GM20000 (cell line): ENCODE data around the gene HRAS.

Experiments
- DNase-seq: peaks from one replicate; pipeline ENCODE4 v3.0.0; 2012; ENCODE audit warnings: low spot score
- TF ChIP-seq, protein P1 (sequence below): IDR thresholded peaks from 2 replicates; pipeline ENCODE4 v1.5.1; 2012; ENCODE audit warnings: mild to moderate bottlenecking, control low read depth; ENCODE audit errors: extremely low read depth, missing control alignments

Gene HRAS

DNA sequence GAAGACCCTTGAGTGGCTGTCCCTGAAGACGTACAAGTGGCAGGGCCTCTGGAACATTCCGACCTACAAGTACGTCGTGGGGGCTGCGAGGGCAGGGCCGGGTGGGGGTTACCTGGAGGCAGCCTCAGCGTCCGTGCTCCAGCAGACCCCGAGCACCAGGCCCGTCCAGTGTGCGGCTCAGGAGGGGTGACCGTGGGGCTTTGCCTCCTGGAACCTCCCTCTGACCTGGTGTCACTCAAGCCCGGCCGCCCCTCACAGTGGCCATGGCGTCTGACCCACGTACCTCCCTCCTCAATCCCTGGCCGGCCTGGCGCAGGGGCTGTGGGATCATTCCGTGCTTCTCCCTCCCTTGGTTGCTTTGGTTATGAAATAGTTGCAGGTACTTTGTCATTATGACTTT is 46.8 kb downstream of the HRAS start:
- TF ChIP-seq, protein P1, sequence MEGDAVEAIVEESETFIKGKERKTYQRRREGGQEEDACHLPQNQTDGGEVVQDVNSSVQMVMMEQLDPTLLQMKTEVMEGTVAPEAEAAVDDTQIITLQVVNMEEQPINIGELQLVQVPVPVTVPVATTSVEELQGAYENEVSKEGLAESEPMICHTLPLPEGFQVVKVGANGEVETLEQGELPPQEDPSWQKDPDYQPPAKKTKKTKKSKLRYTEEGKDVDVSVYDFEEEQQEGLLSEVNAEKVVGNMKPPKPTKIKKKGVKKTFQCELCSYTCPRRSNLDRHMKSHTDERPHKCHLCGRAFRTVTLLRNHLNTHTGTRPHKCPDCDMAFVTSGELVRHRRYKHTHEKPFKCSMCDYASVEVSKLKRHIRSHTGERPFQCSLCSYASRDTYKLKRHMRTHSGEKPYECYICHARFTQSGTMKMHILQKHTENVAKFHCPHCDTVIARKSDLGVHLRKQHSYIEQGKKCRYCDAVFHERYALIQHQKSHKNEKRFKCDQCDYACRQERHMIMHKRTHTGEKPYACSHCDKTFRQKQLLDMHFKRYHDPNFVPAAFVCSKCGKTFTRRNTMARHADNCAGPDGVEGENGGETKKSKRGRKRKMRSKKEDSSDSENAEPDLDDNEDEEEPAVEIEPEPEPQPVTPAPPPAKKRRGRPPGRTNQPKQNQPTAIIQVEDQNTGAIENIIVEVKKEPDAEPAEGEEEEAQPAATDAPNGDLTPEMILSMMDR: no peak
- DNase-seq: no peak

DNA sequence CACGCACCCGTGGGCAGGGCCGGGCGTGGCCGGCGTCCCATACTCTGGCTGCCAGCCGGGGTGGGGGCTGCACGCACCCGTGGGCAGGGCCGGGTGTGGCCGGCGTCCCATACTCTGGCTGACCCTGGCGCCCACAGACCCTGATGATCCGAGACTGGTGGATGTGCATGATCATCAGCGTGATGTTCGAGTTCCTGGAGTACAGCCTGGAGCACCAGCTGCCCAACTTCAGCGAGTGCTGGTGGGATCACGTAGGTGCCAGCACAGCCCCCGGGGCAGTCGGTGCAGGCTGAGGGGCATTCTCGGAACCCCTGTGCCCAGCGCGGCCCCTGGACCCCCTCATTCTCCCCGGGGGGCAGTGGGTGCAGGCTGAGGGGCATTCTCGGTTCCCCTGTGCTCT is 47.3 kb downstream of the HRAS start:
- TF ChIP-seq, protein P1: no peak
- DNase-seq: no peak

DNA sequence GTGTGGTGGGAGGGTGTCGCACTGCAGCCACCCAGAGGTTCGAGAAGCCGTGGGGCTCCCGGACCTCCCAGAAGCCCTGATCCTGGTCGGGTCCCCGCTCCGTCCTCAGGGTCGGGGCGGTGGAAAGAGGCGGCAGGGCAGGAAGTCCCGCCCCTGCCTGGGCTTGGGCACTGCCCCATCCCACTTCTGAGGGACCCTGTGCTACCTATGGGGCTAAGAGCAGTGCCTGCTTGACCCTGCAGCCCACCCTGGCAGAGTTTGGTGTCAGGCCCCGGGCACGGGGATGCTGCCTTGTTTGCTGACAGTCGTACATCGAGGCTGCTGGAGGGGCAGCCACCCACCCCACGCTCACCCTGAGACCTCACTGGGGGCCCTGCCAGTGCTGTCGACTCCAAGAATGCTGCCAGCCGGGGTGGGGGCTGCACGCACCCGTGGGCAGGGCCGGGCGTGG is 47.8 kb downstream of the HRAS start:
- no peak for DNase-seq
- TF ChIP-seq, protein P1: no peak

DNA sequence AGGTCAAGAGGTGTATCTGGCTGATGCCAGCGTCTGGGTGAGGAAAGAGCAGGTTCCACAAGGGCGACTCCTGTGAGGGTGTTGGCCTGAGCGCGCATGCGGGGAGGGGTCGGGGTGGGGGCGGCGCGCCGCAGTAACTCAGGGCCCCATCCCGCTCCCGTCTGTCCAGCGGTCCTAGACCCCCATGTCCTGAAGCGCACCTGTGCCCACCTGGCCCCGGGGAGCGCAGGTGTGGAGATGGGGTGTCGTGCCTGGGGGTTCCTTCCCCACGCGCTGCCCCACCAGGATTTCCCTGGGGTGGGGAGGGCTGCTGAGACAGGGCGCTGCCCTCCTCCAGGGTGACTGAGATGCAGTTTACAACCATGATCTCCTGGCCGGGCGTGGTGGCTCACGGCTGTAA is 49.2 kb downstream of the HRAS start:
- no peak for DNase-seq
- TF ChIP-seq, protein P1: no peak

DNA sequence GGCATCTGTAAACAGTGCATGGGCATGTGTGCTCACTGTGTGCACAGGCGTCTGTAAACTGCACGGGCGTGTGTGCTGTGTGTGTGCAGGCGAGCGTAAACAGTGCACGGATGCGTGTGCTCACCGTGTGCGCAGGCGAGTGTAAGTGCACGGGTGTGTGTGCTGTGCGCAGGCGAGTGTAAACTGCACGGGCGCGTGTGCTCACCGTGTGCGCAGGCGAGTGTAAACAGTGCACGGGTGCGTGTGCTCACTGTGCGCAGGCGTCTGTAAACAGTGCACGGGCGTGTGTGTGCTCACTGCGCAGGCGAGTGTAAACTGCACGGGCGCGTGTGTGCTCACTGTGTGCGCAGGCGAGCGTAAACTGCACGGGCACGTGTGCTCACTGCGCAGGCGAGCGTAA is 50.8 kb downstream of the HRAS start:
- TF ChIP-seq, protein P1: no peak
- no peak for DNase-seq
